GM10266 (cell line): ENCODE data around the gene F2RL2.

Experiments
- DNase-seq: peaks from one replicate; pipeline ENCODE4 v3.0.0; 2012; ENCODE audit errors: extremely low spot score
- TF ChIP-seq, protein P1 (sequence below): IDR thresholded peaks from 2 replicates; pipeline ENCODE4 v1.5.1; 2012; ENCODE audit warnings: mild to moderate bottlenecking, low read depth; ENCODE audit not compliant: control insufficient read depth, insufficient read depth; ENCODE audit errors: missing control alignments

F2RL2 gene

GRCh38 chr5:76576996-76577395 lies 46.2 kb downstream of the F2RL2 start:
- TF ChIP-seq, protein P1, sequence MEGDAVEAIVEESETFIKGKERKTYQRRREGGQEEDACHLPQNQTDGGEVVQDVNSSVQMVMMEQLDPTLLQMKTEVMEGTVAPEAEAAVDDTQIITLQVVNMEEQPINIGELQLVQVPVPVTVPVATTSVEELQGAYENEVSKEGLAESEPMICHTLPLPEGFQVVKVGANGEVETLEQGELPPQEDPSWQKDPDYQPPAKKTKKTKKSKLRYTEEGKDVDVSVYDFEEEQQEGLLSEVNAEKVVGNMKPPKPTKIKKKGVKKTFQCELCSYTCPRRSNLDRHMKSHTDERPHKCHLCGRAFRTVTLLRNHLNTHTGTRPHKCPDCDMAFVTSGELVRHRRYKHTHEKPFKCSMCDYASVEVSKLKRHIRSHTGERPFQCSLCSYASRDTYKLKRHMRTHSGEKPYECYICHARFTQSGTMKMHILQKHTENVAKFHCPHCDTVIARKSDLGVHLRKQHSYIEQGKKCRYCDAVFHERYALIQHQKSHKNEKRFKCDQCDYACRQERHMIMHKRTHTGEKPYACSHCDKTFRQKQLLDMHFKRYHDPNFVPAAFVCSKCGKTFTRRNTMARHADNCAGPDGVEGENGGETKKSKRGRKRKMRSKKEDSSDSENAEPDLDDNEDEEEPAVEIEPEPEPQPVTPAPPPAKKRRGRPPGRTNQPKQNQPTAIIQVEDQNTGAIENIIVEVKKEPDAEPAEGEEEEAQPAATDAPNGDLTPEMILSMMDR: no peak
- DNase-seq: no peak

GRCh38 chr5:76576450-76576849 lies 46.8 kb downstream of the F2RL2 start:
- DNase-seq: no peak
- TF ChIP-seq, protein P1: no peak

DNA sequence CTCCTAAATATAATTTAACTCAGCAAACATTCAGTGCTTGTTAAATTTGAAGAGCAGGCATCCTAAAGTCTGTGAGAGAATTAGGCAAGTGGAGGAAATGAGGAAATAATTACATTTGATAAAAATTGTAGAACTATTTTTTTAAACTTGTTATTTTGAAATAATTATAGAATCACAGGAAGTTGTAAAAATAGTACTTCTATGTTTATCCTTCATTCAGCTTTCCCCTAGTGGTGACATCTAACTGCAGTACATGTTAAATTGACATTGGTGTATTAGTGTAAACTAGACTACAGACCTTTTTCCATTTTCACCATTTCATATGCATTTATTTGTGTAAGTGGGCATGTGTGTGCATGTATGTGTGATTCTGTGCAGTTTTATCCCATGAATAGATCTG lies 51.6 kb downstream of the F2RL2 start:
- no peak for DNase-seq
- TF ChIP-seq, protein P1: no peak

DNA sequence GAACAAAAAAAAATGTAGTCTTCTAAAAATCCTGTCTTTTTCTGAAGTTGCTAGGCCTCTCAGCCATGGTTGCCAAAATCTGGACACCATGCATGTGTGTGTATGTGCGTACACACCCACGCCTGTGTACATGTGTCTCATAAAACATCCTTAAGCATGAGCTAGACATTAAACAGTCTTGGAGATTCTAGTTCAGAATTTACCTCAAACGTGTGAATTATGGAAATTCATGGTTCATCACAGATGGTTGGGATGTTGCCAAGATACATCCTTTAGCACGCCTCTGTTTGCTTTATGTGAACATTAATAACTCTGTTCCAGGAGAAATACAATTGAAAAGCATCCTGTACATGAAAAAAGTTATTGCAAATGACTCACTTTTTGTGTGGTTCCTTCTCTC lies 53.0 kb downstream of the F2RL2 start:
- TF ChIP-seq, protein P1: no peak
- DNase-seq: no peak
